Lower leg skin (tissue), 4 donors: ENCODE measurements around the gene RAET1E. TPM values are rescaled to one million over a fixed set of nuclear protein-coding genes. Genes with fewer than 3 reads are reported as not detected.

Experiments used
- DNase-seq, 2 donors: peaks; one replicate each; pipeline ENCODE4 v3.0.0-alpha.2; 2019; ENCODE audit warnings: low spot score in 2 of 2
- H3K4me3 ChIP-seq: fragments of 200-600 bp; sonication (generic); 2 replicates; pipeline ENCODE4 v1.5.1; 2017; ENCODE audit warnings: mild to moderate bottlenecking, low read depth; ENCODE audit not compliant: poor library complexity, severe bottlenecking
- CTCF ChIP-seq, 3 donors: fragments of 450-650 bp; IDR thresholded peaks; one replicate each; pipeline ENCODE4 v1.5.1; 2016; ENCODE audit warnings: antibody characterized with exemption in 3 of 3, mild to moderate bottlenecking in 3 of 3, moderate library complexity in 2 of 3
- POLR2A ChIP-seq, 2 donors: fragments of 450-650 bp; IDR thresholded peaks; one replicate each; pipeline ENCODE4 v1.6.1; 2016 to 2017; ENCODE audit warnings: antibody characterized with exemption in 2 of 2, mild to moderate bottlenecking in 1 of 2, moderate library complexity in 1 of 2
- WGBS, 2 donors: methylation state at CpG; one replicate each; pipeline ENCODE4 v1.1.5; 2018; 5-methylcytosine and 5-hydroxymethylcytosine counted together
- intact Hi-C: fragments of 100-400 bp; cut with DNase I; formaldehyde crosslinking; loops from one replicate; pipeline ENCODE4 v1.15.0; 2023; ENCODE audit warnings: low total_unique reads
- total RNA-seq, 4 donors: library from RNA; depleted of rRNA; stranded (reverse); fragments of >200 nt; gene quantifications; one replicate each; pipeline ENCODE4 v1.1.0, GENCODE V29; 2016

The RAET1E gene
- total RNA-seq, 4 donors from 2014 or later: 20.8 to 48.5 (median 36.2) TPM

GRCh38 chr6:149871182-149871581 is 26.7 kb downstream of the RAET1E start:
- H3K4me3 ChIP-seq: no peak overlapping the region
- WGBS, 2 donors: 93% methylated on average over 2 of the region's 2 CpGs
- intact Hi-C loops: no loop called here
- DNase-seq: no peak
- no peak for TF ChIP-seq POLR2A (IDR thresholded peaks at IDR 0.05)
- TF ChIP-seq CTCF (IDR thresholded peaks at IDR 0.05): no peak

GRCh38 chr6:149869275-149869892 is 28.5 kb downstream of the RAET1E start:
- WGBS, 2 donors: 84 to 85% methylated on average over 10 of the region's 10 CpGs
- TF ChIP-seq CTCF (IDR thresholded peaks at IDR 0.05) (no peak), POLR2A (IDR thresholded peaks at IDR 0.05) (no peak)
- intact Hi-C loops: no loop called here

GRCh38 chr6:149867876-149868640 is 29.9 kb downstream of the RAET1E start:
- TF ChIP-seq CTCF (IDR thresholded peaks at IDR 0.05) (no peak), POLR2A (IDR thresholded peaks at IDR 0.05) (no peak)
- intact Hi-C loops: no loop called here

More at GRCh38 chr6:149869275-149869892, 28.5 kb downstream of the RAET1E start:
- no peak for DNase-seq
- H3K4me3 ChIP-seq: no peak overlapping the region

GRCh38 chr6:149864578-149865535 is 33.1 kb downstream of the RAET1E start:
- no peak for DNase-seq
- intact Hi-C loops: no loop called here
- H3K4me3 ChIP-seq: peak overlapping the region; percentile 1
- TF ChIP-seq POLR2A (IDR thresholded peaks at IDR 0.05) (no peak), CTCF (IDR thresholded peaks at IDR 0.05) (peak in 1 of 3 donors; percentile 36)
- WGBS, 2 donors: 13 to 15% methylated on average over 15 to 23 of the region's 23 CpGs

More at GRCh38 chr6:149867876-149868640, 29.9 kb downstream of the RAET1E start:
- DNase-seq: no peak
- WGBS, 2 donors: 52 to 55% methylated on average over 4 of the region's 4 CpGs
- no peak overlapping the region for H3K4me3 ChIP-seq

- 0% methylated on average over 36 of the region's 110 CpGs; no CpG with 5 or more reads in 1 of the 2 donors for WGBS, 2 donors
- intact Hi-C loops: no loop called here
- H3K4me3 ChIP-seq: peak within 1 kb of the TSS; percentile 51
- no peak for TF ChIP-seq CTCF (IDR thresholded peaks at IDR 0.05)
- no peak for TF ChIP-seq POLR2A (IDR thresholded peaks at IDR 0.05)
- DNase-seq: peak; percentile 80 to 98
Observed at GRCh38 chr6:149863698-149864577, 34.0 kb downstream of the RAET1E start, which contains the start of gene LRP11. Gene LRP11, minus strand, starts transcription at chr6:149864359. Its CDS starts 339 bp downstream, at chr6:149864020.
